IMR-90 (cell line): ENCODE data around the gene TBC1D16.

Experiments used
- CTCF ChIP-seq: conservative IDR thresholded peaks from 2 replicates; pipeline ENCODE4 v1.5.1; 2012; ENCODE audit warnings: mild to moderate bottlenecking, low read depth, low read length, improper control_type of control experiment
- FOS ChIP-seq: fragments of 150-350 bp; IDR thresholded peaks from 2 replicates; pipeline ENCODE4 v1.6.1; 2016; ENCODE audit warnings: low read depth, low read length
- MXI1 ChIP-seq: IDR thresholded peaks from 2 replicates; pipeline ENCODE4 v1.6.1; 2012; ENCODE audit warnings: low read depth, mild to moderate bottlenecking, low read length, moderate library complexity, borderline replicate concordance
- POLR2A ChIP-seq: IDR thresholded peaks from 2 replicates; pipeline ENCODE4 v1.6.1; 2012; ENCODE audit warnings: mild to moderate bottlenecking, low read depth, low read length
- RAD21 ChIP-seq: IDR thresholded peaks from 2 replicates; pipeline ENCODE4 v1.6.1; 2012; ENCODE audit warnings: low read length, improper control_type of control experiment
- RFX5 ChIP-seq: IDR thresholded peaks from 2 replicates; pipeline ENCODE4 v1.8.0; 2012; ENCODE audit warnings: low read depth, mild to moderate bottlenecking, low read length, moderate library complexity
- USF2 ChIP-seq: fragments of 150-350 bp; IDR thresholded peaks from 2 replicates; pipeline ENCODE4 v1.6.1; 2017; ENCODE audit warnings: mild to moderate bottlenecking, antibody characterized with exemption, low read length, low read depth

- TF ChIP-seq CTCF (no peak), USF2 (no peak), MXI1 (no peak), POLR2A (no peak), RAD21 (no peak), RFX5 (no peak), FOS (no peak)
Measured at GRCh38 chr17:79948945-79949655, 86.6 kb downstream of the TBC1D16 start.
